Ovary (tissue), 3 donors: Measurements from ENCODE around the gene ABCA13.

Experiments
- EP300 ChIP-seq: sonication (generic); formaldehyde crosslinking; IDR thresholded peaks from one replicate; pipeline ENCODE4 v1.6.1; 2017; ENCODE audit warnings: antibody characterized with exemption
- POLR2A ChIP-seq: fragments of 450-650 bp; IDR thresholded peaks from one replicate; pipeline ENCODE4 v1.6.1; 2017; ENCODE audit warnings: antibody characterized with exemption, mild to moderate bottlenecking, moderate library complexity
- TF ChIP-seq, protein P1 (sequence below), 3 donors: fragments of 450-650 bp in 2 of 3; fragments of 200-600 bp in 1 of 3; IDR thresholded peaks; one replicate each; pipeline versions ENCODE4 v1.5.1 to v1.8.0; 2016 to 2022; ENCODE audit warnings: antibody characterized with exemption in 3 of 3, mild to moderate bottlenecking in 1 of 3
- donor health status: DM: no; HTN: no; CAD: no.

DNA sequence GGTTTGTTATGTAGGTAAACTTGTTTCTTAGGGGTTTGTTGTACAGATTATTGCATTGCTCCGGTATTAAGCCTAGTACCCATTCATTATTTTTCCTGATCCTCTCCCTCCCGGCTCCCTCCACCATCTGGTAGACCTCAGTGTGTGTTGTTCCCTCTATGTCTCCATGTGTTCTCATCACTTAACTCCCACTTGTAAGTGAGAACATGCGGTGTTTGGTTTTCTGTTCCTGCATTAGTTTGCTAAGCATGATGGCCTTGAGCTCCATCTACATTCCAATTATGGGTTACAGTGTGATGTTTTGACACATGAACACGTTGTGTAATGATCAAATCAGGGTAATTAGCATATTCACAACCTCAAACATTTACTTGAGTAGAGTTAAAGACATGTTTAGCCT is 237.5 kb downstream of the ABCA13 start:
- TF ChIP-seq POLR2A (no peak), EP300 (no peak)
- TF ChIP-seq, protein P1, sequence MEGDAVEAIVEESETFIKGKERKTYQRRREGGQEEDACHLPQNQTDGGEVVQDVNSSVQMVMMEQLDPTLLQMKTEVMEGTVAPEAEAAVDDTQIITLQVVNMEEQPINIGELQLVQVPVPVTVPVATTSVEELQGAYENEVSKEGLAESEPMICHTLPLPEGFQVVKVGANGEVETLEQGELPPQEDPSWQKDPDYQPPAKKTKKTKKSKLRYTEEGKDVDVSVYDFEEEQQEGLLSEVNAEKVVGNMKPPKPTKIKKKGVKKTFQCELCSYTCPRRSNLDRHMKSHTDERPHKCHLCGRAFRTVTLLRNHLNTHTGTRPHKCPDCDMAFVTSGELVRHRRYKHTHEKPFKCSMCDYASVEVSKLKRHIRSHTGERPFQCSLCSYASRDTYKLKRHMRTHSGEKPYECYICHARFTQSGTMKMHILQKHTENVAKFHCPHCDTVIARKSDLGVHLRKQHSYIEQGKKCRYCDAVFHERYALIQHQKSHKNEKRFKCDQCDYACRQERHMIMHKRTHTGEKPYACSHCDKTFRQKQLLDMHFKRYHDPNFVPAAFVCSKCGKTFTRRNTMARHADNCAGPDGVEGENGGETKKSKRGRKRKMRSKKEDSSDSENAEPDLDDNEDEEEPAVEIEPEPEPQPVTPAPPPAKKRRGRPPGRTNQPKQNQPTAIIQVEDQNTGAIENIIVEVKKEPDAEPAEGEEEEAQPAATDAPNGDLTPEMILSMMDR (IDR thresholded peaks at IDR 0.05), result no peak
